DMS153 (cell line): ENCODE data around the gene ITPRIPL2.
A peak's percentile ranks its signal among the peaks of the same experiment; 100 is the strongest.

Source experiments
- DNase-seq: peaks from one replicate; lab custom pipeline; 2025; lab: John Stamatoyannopoulos, UW

The ITPRIPL2 gene

DNA sequence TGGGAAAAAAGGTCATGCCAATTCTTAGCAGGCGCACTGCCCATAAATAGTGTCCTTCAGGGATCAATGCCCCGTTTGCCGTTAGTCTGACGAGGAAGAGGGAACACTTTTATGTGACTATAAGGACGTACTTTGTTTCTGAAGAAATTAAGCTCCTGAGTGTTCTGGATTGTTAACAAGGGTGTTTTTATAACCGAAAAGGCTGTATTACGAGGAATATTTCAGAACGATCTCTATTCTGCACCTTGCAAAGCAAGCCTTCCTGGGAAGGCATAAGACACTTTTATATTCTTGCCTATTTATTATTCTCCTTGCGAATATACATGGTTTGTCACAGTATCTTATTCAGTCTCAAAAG lies 29.8 kb downstream of the ITPRIPL2 start:
- no peak for DNase-seq

DNA sequence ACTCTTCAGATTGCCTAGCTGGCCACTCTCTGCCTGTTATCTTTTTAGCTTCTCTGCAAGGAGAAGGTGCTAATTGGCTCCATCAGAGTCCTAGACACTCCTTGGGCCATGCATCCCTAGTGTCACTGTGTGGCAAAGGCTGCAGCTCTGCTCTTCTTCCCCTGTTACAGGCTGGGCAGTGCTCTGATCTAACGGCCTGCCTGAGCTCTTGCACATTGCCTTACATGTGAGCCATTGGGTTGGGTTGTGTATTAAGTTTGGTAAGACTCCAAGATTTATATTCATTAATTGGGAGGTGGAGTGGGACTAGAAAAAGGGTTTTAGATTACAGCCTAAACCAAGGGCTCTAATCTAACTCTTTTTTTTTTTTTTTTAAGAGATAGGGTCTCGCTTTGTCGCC lies 31.2 kb downstream of the ITPRIPL2 start:
- DNase-seq: no peak

DNA sequence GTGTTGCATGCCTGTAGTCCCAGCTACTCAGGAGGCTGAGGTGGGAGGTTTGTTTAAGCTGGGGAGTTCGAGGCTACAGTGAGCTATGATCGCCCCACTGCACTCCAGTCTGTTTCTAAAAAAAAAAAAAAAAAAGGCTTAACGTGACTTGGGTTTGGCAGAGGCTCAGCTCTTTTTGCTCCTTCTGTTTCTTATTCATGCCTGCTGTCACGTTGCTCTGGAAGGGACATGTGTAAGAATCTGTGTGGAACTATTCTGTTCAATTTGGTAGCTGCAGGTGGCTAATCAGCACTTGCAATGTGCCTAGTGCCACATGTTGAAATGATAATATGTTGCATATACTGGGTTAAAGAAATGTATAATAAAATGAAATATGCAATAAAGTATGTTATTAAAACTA lies 33.4 kb downstream of the ITPRIPL2 start:
- no peak for DNase-seq

DNA sequence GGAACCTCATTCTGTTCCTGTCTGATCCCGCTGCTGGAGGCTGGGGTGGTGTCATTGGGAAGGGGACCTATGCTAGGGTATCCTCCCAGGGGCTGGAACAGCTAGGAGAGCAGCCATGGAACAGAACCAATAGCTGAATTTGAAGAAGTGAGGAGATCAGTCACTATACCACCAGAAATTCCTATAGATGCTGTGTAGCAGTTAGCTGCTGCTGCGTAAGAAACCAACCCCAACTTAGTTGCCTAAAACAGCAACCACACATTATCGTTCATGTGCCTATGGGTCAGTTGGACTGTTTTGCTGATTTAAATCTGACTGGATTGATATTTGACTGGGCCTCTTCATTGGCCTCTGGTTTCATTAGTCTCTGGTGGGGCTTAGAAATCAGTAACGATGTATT lies 33.9 kb downstream of the ITPRIPL2 start:
- DNase-seq: no peak

DNA sequence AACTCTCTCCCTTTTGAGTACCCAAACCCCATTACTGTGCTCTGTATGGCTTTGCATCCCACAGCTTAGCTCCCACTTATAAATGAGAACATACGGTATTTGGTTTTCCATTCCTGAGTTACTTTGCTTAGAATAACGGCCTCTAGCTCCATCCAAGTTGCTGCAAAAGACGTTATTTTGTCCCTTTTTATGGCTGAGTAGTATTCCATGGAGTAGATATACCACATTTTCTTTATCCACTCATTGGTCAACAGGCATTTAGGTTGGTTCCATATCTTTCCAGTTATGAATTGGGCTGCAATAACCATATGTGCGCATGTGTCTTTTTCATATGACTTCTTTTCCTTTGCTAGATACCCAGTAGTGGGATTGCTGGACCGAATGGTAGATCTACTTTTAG lies 34.4 kb downstream of the ITPRIPL2 start:
- no peak for DNase-seq

DNA sequence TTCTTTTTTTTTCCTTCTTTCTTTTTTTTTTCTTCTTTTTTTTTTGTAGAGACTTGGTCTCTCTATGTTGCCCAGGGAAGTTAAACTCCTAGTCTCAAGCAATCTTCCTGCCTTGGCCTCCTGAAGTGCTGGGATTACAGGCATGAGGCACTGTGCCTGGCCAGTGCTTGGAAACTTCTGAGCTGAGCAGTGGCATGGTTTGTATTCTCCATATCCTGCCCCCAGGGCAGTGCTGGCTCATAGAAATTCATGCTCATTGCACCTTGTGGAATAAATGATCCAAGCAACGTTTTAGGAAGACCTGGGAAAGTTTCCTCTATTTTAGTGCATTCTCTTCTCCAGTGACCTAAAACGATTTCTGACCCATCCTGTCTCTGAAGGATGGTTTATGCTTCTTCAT lies 37.5 kb downstream of the ITPRIPL2 start:
- DNase-seq: no peak

DNA sequence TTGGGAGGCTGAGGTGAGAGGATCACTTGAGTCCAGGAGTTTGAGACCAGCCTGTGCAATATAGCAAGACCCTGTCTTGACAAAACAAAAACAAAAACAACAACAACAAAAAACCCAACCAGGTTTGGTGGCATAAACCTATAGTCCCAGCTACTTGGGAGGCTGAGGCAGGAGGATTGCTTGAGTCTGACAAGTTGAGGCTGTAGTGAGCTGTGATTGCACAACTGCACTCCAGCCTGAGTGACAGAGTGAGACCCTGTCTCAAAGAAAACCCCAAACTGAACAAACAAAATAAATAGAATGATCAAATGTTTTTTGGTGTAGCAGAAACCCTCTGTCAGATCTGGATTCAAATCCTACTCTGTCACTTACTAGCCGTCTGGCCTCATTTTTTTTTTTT lies 38.3 kb downstream of the ITPRIPL2 start:
- DNase-seq: no peak

DNA sequence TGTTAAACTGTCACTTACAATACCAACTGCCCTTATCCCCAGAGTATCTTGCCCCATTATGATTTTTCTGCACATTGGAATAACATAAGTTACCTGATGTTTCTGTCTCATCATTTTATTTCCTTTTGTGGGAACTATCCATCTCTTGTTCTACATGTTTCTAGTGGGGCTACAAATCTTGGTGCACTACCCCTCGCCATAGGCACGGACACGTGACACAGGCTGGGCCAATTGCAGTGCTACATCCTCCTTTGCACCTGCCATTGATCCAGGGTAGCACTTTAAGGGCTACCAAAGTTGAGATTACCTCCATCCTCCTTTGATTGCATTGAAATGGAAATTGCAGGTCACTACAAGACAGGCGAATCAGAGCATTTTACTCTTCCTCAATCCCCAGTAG lies 40.1 kb downstream of the ITPRIPL2 start:
- DNase-seq: no peak

DNA sequence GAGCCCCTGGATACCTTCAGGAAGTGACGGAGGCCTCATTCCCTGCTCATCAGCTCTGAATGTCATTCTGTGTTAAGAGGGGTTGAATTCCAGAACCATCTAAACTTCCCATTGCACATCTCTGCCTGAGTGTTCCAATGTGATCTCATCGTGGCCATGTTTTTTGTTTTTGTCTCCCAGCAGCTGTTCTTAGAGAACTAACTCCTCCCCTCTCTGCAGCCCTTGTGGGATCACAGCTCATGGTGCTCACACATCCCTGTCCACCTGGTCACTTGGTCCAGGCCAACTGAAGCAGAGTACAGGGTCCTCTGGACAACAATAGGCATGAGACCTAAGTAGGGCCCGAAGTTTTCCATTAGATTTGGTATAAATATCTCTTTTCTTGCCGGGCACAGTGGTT lies 48.3 kb downstream of the ITPRIPL2 start:
- no peak for DNase-seq

DNA sequence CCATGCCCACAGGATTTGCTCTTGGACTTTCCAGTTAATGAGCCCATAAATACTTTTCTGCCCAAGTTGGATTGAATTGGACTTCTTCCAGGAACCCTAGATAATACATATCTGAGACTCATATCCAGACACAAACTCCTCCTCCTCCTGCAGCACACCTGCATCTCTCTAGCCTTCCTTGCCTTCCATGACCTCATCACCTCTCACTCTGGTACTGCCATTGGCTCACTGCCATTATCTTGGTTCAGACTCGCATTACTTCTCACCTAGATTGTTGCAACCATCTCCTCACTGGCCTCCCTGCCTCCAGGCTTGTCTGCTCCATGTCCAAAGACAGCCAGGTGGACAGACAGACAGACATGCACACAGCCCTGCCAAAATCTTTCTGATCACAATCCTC lies 49.5 kb downstream of the ITPRIPL2 start:
- DNase-seq: no peak

DNA sequence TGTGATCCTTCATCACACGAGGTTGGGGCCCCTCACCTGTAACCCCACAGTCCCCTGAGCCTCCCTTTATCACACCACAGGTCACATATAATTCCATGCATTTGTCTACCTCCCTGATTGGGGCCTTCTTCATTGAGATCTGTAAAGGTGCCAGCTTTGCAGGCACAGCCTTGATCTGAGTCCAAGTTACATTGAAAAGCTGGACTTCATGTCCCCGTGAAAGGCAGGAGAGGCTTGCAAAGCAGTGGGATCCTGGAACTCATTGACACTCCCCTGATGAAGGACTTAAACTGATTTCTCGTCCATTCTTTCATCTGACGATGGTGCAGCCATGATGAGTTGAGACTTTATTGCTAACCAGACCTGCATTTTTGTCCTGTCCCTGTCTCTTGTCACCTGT lies 50.5 kb downstream of the ITPRIPL2 start:
- no peak for DNase-seq

DNA sequence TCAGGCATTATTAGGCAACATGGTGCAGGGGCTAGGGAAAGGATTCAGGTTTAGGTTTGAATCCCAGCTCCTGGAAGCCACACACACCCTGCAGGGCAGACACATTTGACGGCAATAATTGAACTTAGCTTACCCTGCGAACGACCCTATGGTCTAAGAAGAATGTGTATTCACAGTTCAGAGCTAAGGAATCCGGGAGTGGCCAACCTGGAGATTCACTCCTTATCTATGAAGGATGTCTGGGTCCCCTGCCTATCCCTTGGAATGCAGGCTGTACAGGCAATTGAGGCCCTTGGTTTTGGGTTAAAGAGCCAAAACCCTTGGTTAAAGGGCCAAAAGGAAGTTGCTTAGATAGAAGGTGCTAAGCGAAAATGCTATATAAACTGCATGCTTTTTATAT lies 51.3 kb downstream of the ITPRIPL2 start:
- DNase-seq: no peak

DNA sequence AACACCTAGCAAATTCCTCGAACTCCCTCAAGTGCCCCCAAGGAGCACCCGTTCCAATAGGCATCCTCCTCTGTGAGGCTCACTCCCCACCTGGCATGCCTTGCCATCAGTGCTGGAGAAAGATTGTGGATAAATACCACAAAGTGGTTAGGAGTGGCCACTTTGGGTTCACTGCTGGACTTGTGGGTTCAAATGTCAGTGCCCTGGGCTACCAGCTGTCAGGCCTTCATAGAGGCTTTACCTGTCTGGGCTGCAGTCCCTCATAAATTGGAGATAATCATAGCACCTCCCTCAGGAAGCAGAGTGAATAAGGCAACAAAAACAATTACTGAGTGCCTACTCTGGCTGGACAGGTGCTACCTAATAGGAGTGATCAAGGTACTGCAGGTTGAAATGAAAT lies 52.7 kb downstream of the ITPRIPL2 start:
- DNase-seq: peak; percentile 78

DNA sequence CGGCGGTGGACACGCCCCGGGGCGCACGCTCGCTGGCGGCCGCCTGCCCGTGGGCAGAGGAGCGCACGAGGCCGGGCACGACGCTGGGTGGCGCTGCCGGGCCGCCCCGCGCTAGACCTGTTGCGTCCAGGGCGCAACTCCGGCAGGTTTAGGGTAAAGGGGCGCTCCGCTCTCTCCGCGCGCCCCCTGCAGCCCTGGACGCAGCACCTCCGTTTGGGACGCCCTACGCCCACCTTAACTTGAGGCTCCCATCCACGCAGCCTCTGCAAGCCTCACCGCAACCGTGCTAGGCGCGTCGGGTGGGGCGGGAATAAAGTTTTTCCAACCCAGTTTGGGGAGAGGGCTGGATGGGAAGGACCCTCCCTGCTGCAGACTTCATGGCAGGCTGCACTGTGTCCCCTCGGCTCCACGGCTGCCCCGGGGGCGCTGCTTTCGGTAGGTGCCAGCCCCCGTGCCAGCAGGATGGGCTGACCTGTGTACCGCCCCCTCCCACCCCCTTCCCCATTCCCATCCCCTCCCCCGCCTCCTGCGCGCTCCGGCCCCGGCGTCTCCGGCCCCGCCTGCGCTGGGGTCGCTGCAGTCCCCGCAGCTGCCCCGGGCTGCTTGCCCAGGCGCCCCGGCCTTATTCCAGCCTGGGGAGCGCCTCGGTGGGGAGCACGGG lies 54.1 kb downstream of the ITPRIPL2 start, which contains the start of gene SYT17:
Gene SYT17, plus strand, starts transcription at position 531 of the 661 bp plus-strand sequence. CDS start 407 bp downstream, outside the sequence.
- peak; percentile 72 for DNase-seq

DNA sequence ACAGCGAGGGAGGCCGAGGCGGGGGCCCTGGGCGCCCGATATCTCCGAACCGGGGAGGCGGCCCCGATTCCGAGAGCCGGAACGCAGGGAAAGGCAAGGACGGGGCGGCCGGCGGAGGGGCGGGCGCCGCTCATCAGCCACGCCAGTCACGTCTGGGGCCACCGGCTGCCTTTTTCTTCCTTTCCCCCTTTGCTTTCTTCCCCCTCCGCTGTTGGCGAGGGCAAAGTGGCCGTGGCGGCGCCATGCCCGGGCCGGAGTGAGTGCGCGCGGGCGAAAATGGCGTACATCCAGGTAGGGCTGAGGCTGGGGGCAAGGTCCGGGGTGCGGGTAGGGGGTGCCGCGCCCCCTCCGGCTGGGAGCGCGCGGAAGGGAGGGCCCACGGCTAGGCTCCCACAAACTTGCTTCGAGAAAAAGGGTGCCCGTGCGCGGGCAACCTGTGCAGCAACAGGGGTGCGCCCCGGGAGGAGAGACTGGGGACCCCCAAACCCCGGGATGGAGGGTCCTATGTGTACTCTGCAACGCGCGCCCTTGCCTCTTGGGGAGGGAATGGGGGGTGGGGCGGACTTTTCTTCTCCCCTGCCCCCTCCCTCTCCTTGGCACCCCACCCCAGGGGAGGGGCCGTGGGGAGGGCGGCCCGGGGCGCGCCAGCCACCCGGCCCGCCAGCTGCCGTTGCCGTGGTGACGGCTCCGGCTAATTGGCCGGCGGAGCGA lies 54.8 kb downstream of the ITPRIPL2 start:
- no peak for DNase-seq

DNA sequence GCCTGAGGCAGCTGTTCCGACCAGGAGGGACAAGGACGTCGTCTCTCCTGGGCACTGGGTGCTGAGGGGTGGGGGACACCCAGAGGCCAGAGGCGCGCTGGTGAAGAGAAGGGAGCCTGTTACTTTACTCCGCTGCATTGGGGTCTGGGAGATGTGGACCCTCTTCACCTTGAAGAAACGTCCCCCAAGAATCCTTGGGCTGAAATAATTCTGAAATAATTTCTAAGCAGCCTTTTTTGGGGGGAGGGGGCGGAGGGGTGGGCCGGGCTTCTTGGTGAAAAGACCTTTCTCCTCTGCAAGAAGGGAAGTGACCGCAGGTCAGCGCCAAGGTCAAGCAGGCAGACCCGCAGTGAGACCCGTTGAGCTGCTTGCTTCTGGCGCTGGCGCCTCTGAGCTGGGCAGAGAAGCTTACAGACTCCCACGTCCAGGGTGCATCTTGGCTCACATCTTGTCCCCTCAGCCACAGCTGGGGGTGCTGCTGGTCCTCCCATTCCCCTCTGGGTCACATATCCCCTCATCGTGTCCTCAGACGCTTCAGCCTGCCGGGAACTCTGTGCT lies 55.4 kb downstream of the ITPRIPL2 start:
- DNase-seq: peak; percentile 65

DNA sequence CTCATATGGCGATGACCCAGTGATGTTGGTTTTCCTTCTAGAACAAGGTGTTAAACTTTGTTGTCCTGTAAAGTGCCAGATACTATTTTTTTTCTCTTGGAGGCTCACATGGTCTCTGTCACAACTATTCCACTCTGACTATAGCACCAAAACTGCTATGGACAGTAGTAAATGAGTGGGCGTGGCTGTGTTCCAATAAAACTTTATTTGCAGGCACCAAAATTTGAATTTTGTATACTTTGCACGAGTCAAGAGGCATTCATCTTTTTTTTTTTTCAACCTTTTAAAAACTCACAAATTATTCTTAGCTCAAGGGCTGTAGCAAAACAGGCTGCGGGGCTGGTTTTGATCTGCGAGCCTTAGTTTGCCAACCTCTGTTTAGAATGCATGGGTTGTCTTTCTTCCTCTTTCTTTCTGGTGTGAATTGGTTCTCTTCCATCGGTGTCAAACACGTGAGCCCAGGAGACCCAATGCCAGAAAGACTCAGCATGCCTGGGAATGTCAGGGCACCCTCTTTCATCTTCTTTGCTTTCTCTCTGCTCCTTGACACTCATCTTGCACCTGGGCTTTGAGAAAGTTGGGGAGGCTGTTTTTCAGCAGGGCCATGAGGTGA lies 56.4 kb downstream of the ITPRIPL2 start:
- no peak for DNase-seq
